OCI-LY7 (cell line): ENCODE data around the gene COMMD3.

ENCODE experiments used
- EZH2phosphoT487 ChIP-seq: fragments of 200-600 bp; sonication (generic); IDR thresholded peaks from 2 replicates; pipeline ENCODE4 v1.6.1; 2018; ENCODE audit warnings: low read depth, borderline replicate concordance, mild to moderate bottlenecking, mixed run types, antibody characterized with exemption, low read length, moderate library complexity, mixed read lengths
- TF ChIP-seq, protein P1 (sequence below): fragments of 200-600 bp; sonication (generic); conservative IDR thresholded peaks from 2 replicates; pipeline ENCODE4 v1.5.1; 2014; ENCODE audit warnings: mild to moderate bottlenecking, antibody characterized with exemption, low read length, moderate library complexity, mixed read lengths

DNA sequence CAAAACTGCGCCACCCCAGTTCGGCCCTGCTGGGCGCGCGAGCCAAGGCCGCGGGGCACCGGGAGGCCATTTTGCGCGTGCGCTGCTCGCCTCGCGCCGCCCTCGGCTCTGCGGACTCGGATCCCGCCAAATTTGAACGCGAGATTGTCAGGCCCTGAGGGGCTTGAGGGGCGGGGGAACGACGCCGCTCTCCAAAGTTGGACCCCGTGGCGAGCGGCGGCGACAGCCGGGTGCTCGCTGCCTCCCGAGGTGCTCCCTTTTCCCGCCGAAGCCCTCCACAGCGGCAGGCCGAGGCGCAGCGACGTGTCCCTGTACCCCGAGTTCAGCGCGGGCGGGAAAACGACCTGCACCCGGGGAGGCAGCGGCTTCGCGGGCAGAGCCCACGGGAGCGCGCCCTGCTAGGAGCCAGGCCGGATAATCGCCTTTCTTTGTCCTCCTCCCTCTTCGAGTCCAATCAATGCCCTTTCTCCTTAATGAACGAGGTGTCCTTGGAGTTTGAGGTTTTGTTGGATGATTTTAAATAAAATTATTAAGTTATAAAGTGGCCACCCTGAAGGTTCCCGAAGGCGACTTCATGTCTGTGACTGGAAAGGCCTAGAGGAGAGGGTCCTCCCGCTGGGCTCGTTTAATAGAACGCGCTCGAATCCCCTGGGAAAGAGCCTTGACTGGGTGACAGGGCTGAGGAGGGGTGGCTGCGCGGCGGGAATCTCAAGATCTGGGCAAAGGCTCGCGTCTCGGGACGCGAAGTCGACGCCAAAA, 18.4 kb downstream of the COMMD3 start:
- TF ChIP-seq, protein P1, sequence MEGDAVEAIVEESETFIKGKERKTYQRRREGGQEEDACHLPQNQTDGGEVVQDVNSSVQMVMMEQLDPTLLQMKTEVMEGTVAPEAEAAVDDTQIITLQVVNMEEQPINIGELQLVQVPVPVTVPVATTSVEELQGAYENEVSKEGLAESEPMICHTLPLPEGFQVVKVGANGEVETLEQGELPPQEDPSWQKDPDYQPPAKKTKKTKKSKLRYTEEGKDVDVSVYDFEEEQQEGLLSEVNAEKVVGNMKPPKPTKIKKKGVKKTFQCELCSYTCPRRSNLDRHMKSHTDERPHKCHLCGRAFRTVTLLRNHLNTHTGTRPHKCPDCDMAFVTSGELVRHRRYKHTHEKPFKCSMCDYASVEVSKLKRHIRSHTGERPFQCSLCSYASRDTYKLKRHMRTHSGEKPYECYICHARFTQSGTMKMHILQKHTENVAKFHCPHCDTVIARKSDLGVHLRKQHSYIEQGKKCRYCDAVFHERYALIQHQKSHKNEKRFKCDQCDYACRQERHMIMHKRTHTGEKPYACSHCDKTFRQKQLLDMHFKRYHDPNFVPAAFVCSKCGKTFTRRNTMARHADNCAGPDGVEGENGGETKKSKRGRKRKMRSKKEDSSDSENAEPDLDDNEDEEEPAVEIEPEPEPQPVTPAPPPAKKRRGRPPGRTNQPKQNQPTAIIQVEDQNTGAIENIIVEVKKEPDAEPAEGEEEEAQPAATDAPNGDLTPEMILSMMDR: no peak
- TF ChIP-seq EZH2phosphoT487: no peak
